ENCODE results near the gene DDX4. TPM values are rescaled to one million over a fixed set of nuclear protein-coding genes. Genes with fewer than 3 reads are reported as not detected.
A peak's percentile ranks its signal among the peaks of the same experiment; 100 is the strongest.
"Not testable (repeated sequence)": the region's sequence is repeated elsewhere in the genome, so short reads cannot be mapped to it uniquely, and the experiment has no call there.

DDX4 gene
- total and polyA plus RNA-seq, 2 donors, result 0.57 TPM

GRCh38 chr5:55747778-55748318 lies 10.0 kb downstream of the DDX4 start:
- no peaks in the 10 kb centered on the region for H3K36me3 ChIP-seq (ENCODE audit: control insufficient read depth in 2 of 2, insufficient read depth in 2 of 2, low read length in 1 of 2)
- no peaks in the 10 kb centered on the region for H3K27me3 ChIP-seq (ENCODE audit: control insufficient read depth in 2 of 2, insufficient read depth in 1 of 2, low read length in 1 of 2)
- H3K4me3 ChIP-seq (ENCODE audit: low read length in 2 of 2), result no peak overlapping the region
- no peak for DNase-seq (ENCODE audit: low read depth in 6 of 9, low spot score in 9 of 9)
- H3K4me1 ChIP-seq (ENCODE audit: control insufficient read depth in 2 of 2, insufficient read depth in 2 of 2, low read length in 2 of 2), result no peaks in the 10 kb centered on the region
- no peak overlapping the region for H3K27ac ChIP-seq (ENCODE audit: low read depth in 1 of 2, low read length in 1 of 2)
- no peaks in the 10 kb centered on the region for H3K9me3 ChIP-seq (ENCODE audit: control insufficient read depth in 2 of 2, insufficient read depth in 1 of 2, low read length in 1 of 2)
- WGBS, result 93% methylated on average over 2 of the region's 2 CpGs

- Histone ChIP-seq H3K36me3 (ENCODE audit: control insufficient read depth in 2 of 2, insufficient read depth in 2 of 2, low read length in 1 of 2) (no peaks in the 10 kb centered on the region), H3K4me1 (ENCODE audit: control insufficient read depth in 2 of 2, insufficient read depth in 2 of 2, low read length in 2 of 2) (no peaks in the 10 kb centered on the region), H3K4me3 (ENCODE audit: low read length in 2 of 2) (no peak overlapping the region), H3K27me3 (ENCODE audit: control insufficient read depth in 2 of 2, insufficient read depth in 1 of 2, low read length in 1 of 2) (no peaks in the 10 kb centered on the region), H3K27ac (ENCODE audit: low read depth in 1 of 2, low read length in 1 of 2) (no peak overlapping the region), H3K9me3 (ENCODE audit: control insufficient read depth in 2 of 2, insufficient read depth in 1 of 2, low read length in 1 of 2) (no peaks in the 10 kb centered on the region)
- no peak for DNase-seq (ENCODE audit: low read depth in 6 of 9, low spot score in 9 of 9)
- over 99% methylated on average over 2 of the region's 2 CpGs for WGBS
Observed at GRCh38 chr5:55749387-55749786, 11.5 kb downstream of the DDX4 start.

DNA sequence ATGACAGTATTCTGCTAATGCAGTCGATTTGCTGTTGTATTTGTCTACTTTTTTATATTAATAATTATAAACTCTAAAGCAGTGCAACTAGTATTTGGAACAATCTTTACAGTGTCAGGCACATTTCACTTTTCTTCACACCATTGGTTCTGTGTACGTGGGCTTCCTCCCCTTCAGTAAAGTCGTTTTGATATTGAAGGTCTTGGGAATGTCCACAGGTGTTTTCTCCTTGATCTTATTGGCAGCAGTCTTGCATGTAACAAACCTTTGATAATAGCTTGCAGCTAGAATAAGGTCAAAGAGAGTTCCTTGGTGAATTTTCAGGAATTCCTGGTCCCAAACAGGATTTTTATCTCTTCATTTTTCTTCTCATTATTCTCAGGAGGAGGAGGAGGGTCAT lies 12.2 kb downstream of the DDX4 start:
- DNase-seq (ENCODE audit: low read depth in 6 of 9, low spot score in 9 of 9), result no peak
- Histone ChIP-seq H3K4me3 (ENCODE audit: low read length in 2 of 2) (no peak overlapping the region), H3K36me3 (ENCODE audit: control insufficient read depth in 2 of 2, insufficient read depth in 2 of 2, low read length in 1 of 2) (no peaks in the 10 kb centered on the region), H3K9me3 (ENCODE audit: control insufficient read depth in 2 of 2, insufficient read depth in 1 of 2, low read length in 1 of 2) (no peaks in the 10 kb centered on the region), H3K27ac (ENCODE audit: low read depth in 1 of 2, low read length in 1 of 2) (no peak overlapping the region), H3K27me3 (ENCODE audit: control insufficient read depth in 2 of 2, insufficient read depth in 1 of 2, low read length in 1 of 2) (no peaks in the 10 kb centered on the region), H3K4me1 (ENCODE audit: control insufficient read depth in 2 of 2, insufficient read depth in 2 of 2, low read length in 2 of 2) (no peaks in the 10 kb centered on the region)
- WGBS, result 86% methylated on average over 3 of the region's 3 CpGs

DNA sequence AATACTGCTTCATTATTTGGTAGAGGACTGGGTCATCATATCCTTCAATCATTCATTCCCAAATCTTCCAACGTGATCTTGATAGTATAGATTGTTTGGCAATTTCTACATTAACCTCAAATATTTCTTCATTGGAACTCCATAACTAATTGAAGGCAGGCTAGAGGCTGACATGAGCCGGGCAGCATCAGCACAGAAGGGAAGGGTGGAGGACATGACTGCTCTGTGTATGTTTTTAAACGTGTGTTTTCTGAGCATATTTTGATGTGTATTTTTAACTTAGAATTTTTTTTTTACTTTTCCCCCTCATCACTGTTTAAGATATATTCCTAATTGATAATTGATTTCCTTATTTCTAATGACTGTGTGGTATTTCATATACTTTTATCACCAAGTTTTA lies 12.6 kb downstream of the DDX4 start:
- 96% methylated on average over 3 of the region's 3 CpGs for WGBS
- Histone ChIP-seq H3K27ac (ENCODE audit: low read depth in 1 of 2, low read length in 1 of 2) (no peak overlapping the region), H3K27me3 (ENCODE audit: control insufficient read depth in 2 of 2, insufficient read depth in 1 of 2, low read length in 1 of 2) (no peaks in the 10 kb centered on the region), H3K36me3 (ENCODE audit: control insufficient read depth in 2 of 2, insufficient read depth in 2 of 2, low read length in 1 of 2) (no peaks in the 10 kb centered on the region), H3K9me3 (ENCODE audit: control insufficient read depth in 2 of 2, insufficient read depth in 1 of 2, low read length in 1 of 2) (no peaks in the 10 kb centered on the region), H3K4me3 (ENCODE audit: low read length in 2 of 2) (no peak overlapping the region), H3K4me1 (ENCODE audit: control insufficient read depth in 2 of 2, insufficient read depth in 2 of 2, low read length in 2 of 2) (no peaks in the 10 kb centered on the region)
- no peak for DNase-seq (ENCODE audit: low read depth in 6 of 9, low spot score in 9 of 9)

DNA sequence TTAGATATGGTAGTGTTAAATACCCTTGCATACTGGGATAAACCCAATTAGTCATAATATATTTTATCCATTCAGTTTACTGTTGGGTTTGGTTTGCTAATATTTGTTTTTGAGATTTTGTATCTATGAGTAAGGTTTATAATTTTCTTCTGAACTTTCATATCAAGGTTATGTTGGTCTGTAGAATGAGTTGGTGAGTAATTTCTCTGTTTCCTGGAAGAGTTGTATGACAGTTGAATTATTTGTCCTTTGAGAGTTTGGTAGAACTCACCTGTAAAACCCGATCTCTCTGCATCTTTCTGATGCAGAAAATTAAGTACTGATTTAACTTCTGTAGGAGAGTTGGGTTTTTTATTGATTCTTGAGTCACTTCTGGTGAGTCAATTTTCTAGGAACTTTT lies 20.4 kb downstream of the DDX4 start:
- no peaks in the 10 kb centered on the region for H3K27me3 ChIP-seq (ENCODE audit: control insufficient read depth in 2 of 2, insufficient read depth in 1 of 2, low read length in 1 of 2)
- H3K4me3 ChIP-seq (ENCODE audit: low read length in 2 of 2), result no peak overlapping the region
- no peaks in the 10 kb centered on the region for H3K36me3 ChIP-seq (ENCODE audit: control insufficient read depth in 2 of 2, insufficient read depth in 2 of 2, low read length in 1 of 2)
- no peaks in the 10 kb centered on the region for H3K4me1 ChIP-seq (ENCODE audit: control insufficient read depth in 2 of 2, insufficient read depth in 2 of 2, low read length in 2 of 2)
- no peak for DNase-seq (ENCODE audit: low read depth in 6 of 9, low spot score in 9 of 9)
- no peaks in the 10 kb centered on the region for H3K9me3 ChIP-seq (ENCODE audit: control insufficient read depth in 2 of 2, insufficient read depth in 1 of 2, low read length in 1 of 2)
- 98% methylated on average over 1 of the region's 1 CpG for WGBS
- H3K27ac ChIP-seq (ENCODE audit: low read depth in 1 of 2, low read length in 1 of 2), result no peak overlapping the region

GRCh38 chr5:55758714-55759113 lies 20.9 kb downstream of the DDX4 start:
- Histone ChIP-seq H3K27ac (ENCODE audit: low read depth in 1 of 2, low read length in 1 of 2) (no peak overlapping the region), H3K4me1 (ENCODE audit: control insufficient read depth in 2 of 2, insufficient read depth in 2 of 2, low read length in 2 of 2) (no peaks in the 10 kb centered on the region), H3K27me3 (ENCODE audit: control insufficient read depth in 2 of 2, insufficient read depth in 1 of 2, low read length in 1 of 2) (no peaks in the 10 kb centered on the region), H3K4me3 (ENCODE audit: low read length in 2 of 2) (no peak overlapping the region), H3K36me3 (ENCODE audit: control insufficient read depth in 2 of 2, insufficient read depth in 2 of 2, low read length in 1 of 2) (no peaks in the 10 kb centered on the region), H3K9me3 (ENCODE audit: control insufficient read depth in 2 of 2, insufficient read depth in 1 of 2, low read length in 1 of 2) (no peaks in the 10 kb centered on the region)
- DNase-seq (ENCODE audit: low read depth in 6 of 9, low spot score in 9 of 9), result no peak
- WGBS, result 92% methylated on average over 2 of the region's 2 CpGs

DNA sequence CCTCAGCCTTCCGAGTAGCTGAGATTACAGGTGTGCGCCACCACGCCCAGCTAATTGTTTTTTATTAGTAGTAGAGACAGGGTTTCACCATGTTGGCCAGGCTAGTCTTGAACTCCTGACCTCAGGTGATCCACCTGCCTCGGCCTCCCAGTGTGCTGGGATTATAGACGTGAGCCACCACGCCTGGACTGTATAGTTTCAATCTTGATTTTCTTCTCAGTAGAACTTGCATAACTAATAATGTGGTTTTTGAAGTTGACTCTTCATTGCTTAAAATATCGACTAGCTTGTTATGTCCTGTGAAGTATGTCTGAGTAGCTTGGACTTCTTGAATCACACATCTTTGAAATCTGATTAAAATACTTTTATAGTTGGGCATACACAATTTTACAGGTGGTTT lies 23.9 kb downstream of the DDX4 start:
- H3K36me3 ChIP-seq (ENCODE audit: control insufficient read depth in 2 of 2, insufficient read depth in 2 of 2, low read length in 1 of 2); DNase-seq (ENCODE audit: low read depth in 6 of 9, low spot score in 9 of 9); H3K27ac ChIP-seq (ENCODE audit: low read depth in 1 of 2, low read length in 1 of 2); H3K27me3 ChIP-seq (ENCODE audit: control insufficient read depth in 2 of 2, insufficient read depth in 1 of 2, low read length in 1 of 2); H3K4me1 ChIP-seq (ENCODE audit: control insufficient read depth in 2 of 2, insufficient read depth in 2 of 2, low read length in 2 of 2); H3K4me3 ChIP-seq (ENCODE audit: low read length in 2 of 2); H3K9me3 ChIP-seq (ENCODE audit: control insufficient read depth in 2 of 2, insufficient read depth in 1 of 2, low read length in 1 of 2): not testable (repeated sequence)
- WGBS, result 98% methylated on average over 7 of the region's 7 CpGs

DNA sequence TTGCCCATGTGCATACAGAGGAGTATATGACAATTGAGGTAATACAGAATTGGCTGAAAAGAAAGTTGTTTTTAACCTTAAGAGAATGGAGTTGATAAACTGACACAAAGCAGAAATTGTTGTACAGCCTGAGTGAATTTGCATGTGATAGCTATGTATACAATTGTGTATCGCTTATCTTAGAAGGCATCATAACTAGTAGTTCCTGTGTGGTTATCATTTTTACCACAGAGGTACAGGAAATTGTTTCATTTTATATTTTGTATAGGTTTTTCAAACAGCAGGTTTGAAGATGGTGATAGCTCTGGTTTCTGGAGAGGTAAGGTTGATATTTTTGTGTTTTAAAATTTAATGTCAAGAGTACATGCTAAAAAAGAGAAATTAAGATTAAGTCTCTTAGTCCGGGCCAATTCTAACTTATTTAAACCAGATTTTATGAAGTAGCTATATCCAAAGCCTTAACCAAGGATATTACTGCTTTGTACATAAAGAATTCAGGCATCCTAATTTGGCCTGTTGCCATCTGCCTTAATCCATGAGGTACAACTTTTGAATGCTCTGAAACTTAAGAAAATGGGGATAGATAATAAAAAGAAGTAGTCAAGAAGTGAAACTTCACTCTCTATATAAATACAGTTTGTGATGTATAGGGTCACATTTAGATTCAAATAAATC lies 26.0 kb downstream of the DDX4 start:
- Histone ChIP-seq H3K9me3 (ENCODE audit: control insufficient read depth in 2 of 2, insufficient read depth in 1 of 2, low read length in 1 of 2) (no peaks in the 10 kb centered on the region), H3K4me1 (ENCODE audit: control insufficient read depth in 2 of 2, insufficient read depth in 2 of 2, low read length in 2 of 2) (peaks cover 0 to 6% of the 10 kb centered on the region in 2 donors), H3K36me3 (ENCODE audit: control insufficient read depth in 2 of 2, insufficient read depth in 2 of 2, low read length in 1 of 2) (no peaks in the 10 kb centered on the region), H3K4me3 (ENCODE audit: low read length in 2 of 2) (no peak overlapping the region), H3K27ac (ENCODE audit: low read depth in 1 of 2, low read length in 1 of 2) (peak overlapping the region in 1 of 2 donors; percentile 52), H3K27me3 (ENCODE audit: control insufficient read depth in 2 of 2, insufficient read depth in 1 of 2, low read length in 1 of 2) (no peaks in the 10 kb centered on the region)
- 20% methylated on average over 2 of the region's 2 CpGs for WGBS
- peak; percentile 29 to 87 (median 58) for DNase-seq (ENCODE audit: low read depth in 6 of 9, low spot score in 9 of 9)

DNA sequence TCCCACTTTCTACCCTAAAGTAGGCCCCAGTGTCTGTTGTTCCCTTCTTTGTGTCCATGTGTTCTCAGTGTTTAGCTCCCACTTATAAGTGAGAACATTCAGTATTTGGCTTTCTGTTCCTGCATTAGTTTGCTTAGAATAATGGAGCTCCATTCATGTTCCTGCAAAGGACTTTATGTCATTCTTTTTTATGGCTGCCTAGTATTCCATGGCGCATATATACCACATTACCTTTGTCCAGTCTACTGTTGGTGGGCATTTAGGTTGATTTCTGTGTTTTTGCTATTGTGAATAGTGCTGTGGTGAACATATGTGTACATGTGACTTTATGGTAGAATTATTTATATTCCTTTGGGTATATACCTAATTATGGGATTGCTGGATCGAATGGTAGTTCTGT lies 30.4 kb downstream of the DDX4 start:
- Histone ChIP-seq H3K36me3 (ENCODE audit: control insufficient read depth in 2 of 2, insufficient read depth in 2 of 2, low read length in 1 of 2) (no peaks in the 10 kb centered on the region), H3K4me1 (ENCODE audit: control insufficient read depth in 2 of 2, insufficient read depth in 2 of 2, low read length in 2 of 2) (peaks cover 0 to 6% of the 10 kb centered on the region in 2 donors), H3K9me3 (ENCODE audit: control insufficient read depth in 2 of 2, insufficient read depth in 1 of 2, low read length in 1 of 2) (no peaks in the 10 kb centered on the region), H3K4me3 (ENCODE audit: low read length in 2 of 2) (no peak overlapping the region), H3K27ac (ENCODE audit: low read depth in 1 of 2, low read length in 1 of 2) (no peak overlapping the region), H3K27me3 (ENCODE audit: control insufficient read depth in 2 of 2, insufficient read depth in 1 of 2, low read length in 1 of 2) (no peaks in the 10 kb centered on the region)
- 98% methylated on average over 2 of the region's 2 CpGs for WGBS
- DNase-seq (ENCODE audit: low read depth in 6 of 9, low spot score in 9 of 9), result no peak
